Measurements from ENCODE around the gene DOK4. TPM values are rescaled to one million over a fixed set of nuclear protein-coding genes. Genes with fewer than 3 reads are reported as not detected.
A peak's percentile ranks its signal among the peaks of the same experiment; 100 is the strongest.
"Not testable (repeated sequence)": the region's sequence is repeated elsewhere in the genome, so short reads cannot be mapped to it uniquely, and the experiment has no call there.

The DOK4 gene
- total and polyA plus RNA-seq, 8 donors: 11.2 to 55.9 (median 31.1) TPM

- Histone ChIP-seq H3K4me1 (no peaks in the 10 kb centered on the region), H3K27me3 (peaks cover 0 to 10% (median 0%) of the 10 kb centered on the region in 3 donors), H3K9me3 (no peaks in the 10 kb centered on the region), H3K27ac (no peak overlapping the region), H3K4me3 (no peak overlapping the region), H3K36me3 (no peaks in the 10 kb centered on the region)
- DNase-seq: peak in 1 of 2 donors; percentile 53
- 55 to 77% (median 73%) methylated on average over 12 to 15 of the region's 15 CpGs for WGBS, 5 donors
- TF ChIP-seq POLR2A (IDR thresholded peaks at IDR 0.05): no peak
- no peak for TF ChIP-seq CTCF (IDR thresholded peaks at IDR 0.05)
- TF ChIP-seq EP300 (IDR thresholded peaks at IDR 0.05): no peak
- TF ChIP-seq POLR2AphosphoS5 (IDR thresholded peaks at IDR 0.05): no peak
- intact Hi-C loops (cut with DNase I; ENCODE audit: low total_unique reads): no loop called here
Measured at GRCh38 chr16:57503366-57503765, 17.1 kb upstream of the DOK4 start.

- no peak for DNase-seq
- WGBS, 5 donors: 45 to 63% (median 52%) methylated on average over 12 of the region's 12 CpGs
- Histone ChIP-seq H3K36me3 (no peaks in the 10 kb centered on the region), H3K4me3 (no peak overlapping the region), H3K27ac (no peak overlapping the region), H3K4me1 (no peaks in the 10 kb centered on the region), H3K27me3 (peaks cover 0 to under 1% (median 0%) of the 10 kb centered on the region in 3 donors), H3K9me3 (no peaks in the 10 kb centered on the region)
- intact Hi-C loops (cut with DNase I; ENCODE audit: low total_unique reads): no loop called here
- TF ChIP-seq CTCF (IDR thresholded peaks at IDR 0.05) (no peak), EP300 (IDR thresholded peaks at IDR 0.05) (no peak), POLR2AphosphoS5 (IDR thresholded peaks at IDR 0.05) (no peak), POLR2A (IDR thresholded peaks at IDR 0.05) (no peak)
Measured at GRCh38 chr16:57502048-57502775, 15.9 kb upstream of the DOK4 start.

GRCh38 chr16:57501492-57501891 lies 15.2 kb upstream of the DOK4 start:
- DNase-seq: no peak
- intact Hi-C loops (cut with DNase I; ENCODE audit: low total_unique reads): no loop called here
- Histone ChIP-seq H3K27ac (no peak overlapping the region), H3K4me3 (no peak overlapping the region), H3K27me3 (no peaks in the 10 kb centered on the region), H3K9me3 (no peaks in the 10 kb centered on the region), H3K36me3 (no peaks in the 10 kb centered on the region), H3K4me1 (no peaks in the 10 kb centered on the region)
- TF ChIP-seq CTCF (IDR thresholded peaks at IDR 0.05) (no peak), EP300 (IDR thresholded peaks at IDR 0.05) (no peak), POLR2A (IDR thresholded peaks at IDR 0.05) (no peak), POLR2AphosphoS5 (IDR thresholded peaks at IDR 0.05) (no peak)
- WGBS, 5 donors: 65 to 78% (median 75%) methylated on average over 6 to 7 of the region's 7 CpGs

- peak in 1 of 2 donors; percentile 65 for DNase-seq
- intact Hi-C loops (cut with DNase I; ENCODE audit: low total_unique reads): no loop called here
- 63 to 79% (median 72%) methylated on average over 8 to 9 of the region's 9 CpGs for WGBS, 5 donors
Measured at GRCh38 chr16:57500578-57501111, 14.4 kb upstream of the DOK4 start.

GRCh38 chr16:57499941-57500340 lies 13.6 kb upstream of the DOK4 start:
- H3K9me3 ChIP-seq; H3K36me3 ChIP-seq; H3K27me3 ChIP-seq; DNase-seq; H3K4me1 ChIP-seq; H3K4me3 ChIP-seq; H3K27ac ChIP-seq; intact Hi-C loops (cut with DNase I; ENCODE audit: low total_unique reads): not testable (repeated sequence)
- WGBS, 5 donors: 93 to 96% (median 95%) methylated on average over 11 of the region's 11 CpGs

More at GRCh38 chr16:57500578-57501111, 14.4 kb upstream of the DOK4 start:
- Histone ChIP-seq H3K9me3 (no peaks in the 10 kb centered on the region), H3K27ac (no peak overlapping the region), H3K4me1 (no peaks in the 10 kb centered on the region), H3K27me3 (no peaks in the 10 kb centered on the region), H3K36me3 (no peaks in the 10 kb centered on the region), H3K4me3 (no peak overlapping the region)
- TF ChIP-seq CTCF (IDR thresholded peaks at IDR 0.05): no peak
- TF ChIP-seq EP300 (IDR thresholded peaks at IDR 0.05): no peak
- no peak for TF ChIP-seq POLR2A (IDR thresholded peaks at IDR 0.05)
- no peak for TF ChIP-seq POLR2AphosphoS5 (IDR thresholded peaks at IDR 0.05)
